PC-9 (cell line): ENCODE results near the gene PDLIM7. TPM values are rescaled to one million over a fixed set of nuclear protein-coding genes. Genes with fewer than 3 reads are reported as not detected.

Experiments
- BruUV-seq: library from RNA; stranded (reverse); fragments of 400-500 nt; replicated peaks from 2 replicates; lab custom pipeline; 2021; lab: Mats Ljungman, UMichigan
- CTCF ChIA-PET: fragments of 300-600 bp; sonication (Branson Sonifier 250); formaldehyde crosslinking; loops from one replicate; lab custom pipeline; 2022; ENCODE audit warnings: antibody characterized with exemption; lab: Charles Lee
- POLR2A ChIA-PET: fragments of 300-600 bp; sonication (Branson Sonifier 250); formaldehyde crosslinking; loops from one replicate; lab custom pipeline; 2022; ENCODE audit warnings: antibody characterized with exemption; ENCODE audit not compliant: unreplicated experiment; lab: Charles Lee
- DNase-seq, 2 experiments: peaks; one replicate each; pipeline versions ENCODE4 v3.0.0 to v3.0.0-alpha.2; 2015 to 2022; ENCODE audit warnings: mixed read lengths in 1 of 2
- H2AFZ ChIP-seq: fragments of 200-600 bp; sonication (generic); 2 replicates; pipeline ENCODE4 v1.8.1; 2017; ENCODE audit warnings: antibody characterized with exemption
- H3F3A ChIP-seq: fragments of 200-600 bp; sonication (generic); 2 replicates; pipeline ENCODE4 v1.8.1; 2017; ENCODE audit warnings: antibody characterized with exemption, mild to moderate bottlenecking, low read depth; ENCODE audit not compliant: insufficient read depth
- H3K27ac ChIP-seq: fragments of 200-600 bp; sonication (generic); 2 replicates; pipeline ENCODE4 v1.6.1; 2016; ENCODE audit warnings: mixed run types
- H3K27me3 ChIP-seq: fragments of 200-600 bp; sonication (generic); 2 replicates; pipeline ENCODE4 v1.6.1; 2016; ENCODE audit warnings: low read depth, mixed run types; ENCODE audit not compliant: insufficient read depth
- H3K36me3 ChIP-seq: fragments of 200-600 bp; sonication (generic); 2 replicates; pipeline ENCODE4 v1.6.1; 2016; ENCODE audit warnings: low read depth, mixed run types
- H3K4me1 ChIP-seq: fragments of 200-600 bp; sonication (generic); replicated peaks from 2 replicates; pipeline ENCODE4 v1.6.1; 2016; ENCODE audit warnings: mixed run types; ENCODE audit not compliant: insufficient read depth
- H3K4me2 ChIP-seq: fragments of 200-600 bp; sonication (generic); 2 replicates; pipeline ENCODE4 v1.6.1; 2017; ENCODE audit warnings: mixed run types
- H3K4me3 ChIP-seq: fragments of 200-600 bp; sonication (generic); 2 replicates; pipeline ENCODE4 v1.6.1; 2016; ENCODE audit warnings: mixed run types
- H3K79me2 ChIP-seq: fragments of 200-600 bp; sonication (generic); 2 replicates; pipeline ENCODE4 v1.6.1; 2017; ENCODE audit warnings: low read depth, mixed run types
- H3K9me2 ChIP-seq: fragments of 200-600 bp; sonication (generic); 2 replicates; pipeline ENCODE4 v1.8.1; 2017; ENCODE audit warnings: mild to moderate bottlenecking; ENCODE audit not compliant: insufficient read depth
- H3K9me3 ChIP-seq: fragments of 200-600 bp; sonication (generic); 2 replicates; pipeline ENCODE4 v1.8.1; 2016; ENCODE audit warnings: low read depth; ENCODE audit not compliant: insufficient read depth
- H4K20me1 ChIP-seq: fragments of 200-600 bp; sonication (generic); 2 replicates; pipeline ENCODE4 v1.8.1; 2017; ENCODE audit not compliant: insufficient read depth
- CTCF ChIP-seq: fragments of 200-600 bp; sonication (generic); conservative IDR thresholded peaks from 2 replicates; pipeline ENCODE4 v1.6.1; 2017; ENCODE audit warnings: mixed run types, antibody characterized with exemption, mild to moderate bottlenecking, moderate library complexity
- EZH2 ChIP-seq: fragments of 200-600 bp; sonication (generic); IDR thresholded peaks from 2 replicates; pipeline ENCODE4 v1.8.0; 2017; ENCODE audit warnings: antibody characterized with exemption, low read depth
- intact Hi-C: fragments of 100-400 bp; cut with micrococcal nuclease; formaldehyde crosslinking; loops from one replicate; pipeline ENCODE4 v1.10.0; 2022; ENCODE audit not compliant: unreplicated experiment
- total RNA-seq: library from RNA; stranded (reverse); gene quantifications from 2 replicates; pipeline ENCODE4 v1.2.3, GENCODE V29; 2021

PDLIM7 gene
- total RNA-seq, 1 experiment from 2014 or later = 167 TPM

DNA sequence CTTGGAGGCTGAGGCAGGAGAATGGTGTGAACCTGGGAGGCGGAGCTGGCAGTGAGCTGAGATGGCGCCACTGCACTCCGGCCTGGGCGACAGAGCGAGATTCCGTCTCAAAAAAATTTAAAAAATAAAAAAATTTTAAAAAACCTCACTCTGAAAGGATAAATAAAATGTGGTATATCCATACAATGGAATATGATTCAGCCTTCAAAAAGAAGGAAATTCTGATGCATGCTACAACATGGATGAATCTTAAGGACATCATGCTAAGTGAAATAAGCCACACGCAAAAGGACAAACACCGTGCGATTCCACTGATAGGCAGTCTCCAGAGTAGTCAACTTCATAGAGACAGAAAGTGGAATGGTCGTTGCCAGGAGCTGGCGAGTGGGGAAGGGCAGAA is 32.4 kb downstream of the PDLIM7 start:
- no peaks in the 10 kb centered on the region for H3K9me3 ChIP-seq
- intact Hi-C loops = no loop called here
- no peaks in the 10 kb centered on the region for H3K27me3 ChIP-seq
- H3K4me3 ChIP-seq = no peak overlapping the region
- peaks cover 21% of the 10 kb centered on the region for H3F3A ChIP-seq
- POLR2A ChIA-PET = no interaction called here
- DNase-seq = no peak
- no peaks in the 10 kb centered on the region for H3K9me2 ChIP-seq
- H2AFZ ChIP-seq = no peak overlapping the region
- no peaks in the 10 kb centered on the region; the same call in 1 of the 2 replicates for H3K4me1 ChIP-seq
- CTCF ChIA-PET = no interaction called here
- H3K36me3 ChIP-seq = peaks cover 4% of the 10 kb centered on the region; the same call in 1 of the 2 replicates
- H4K20me1 ChIP-seq = peaks cover 19% of the 10 kb centered on the region
- H3K79me2 ChIP-seq = no peaks in the 10 kb centered on the region
- BruUV-seq = no TSS peak
- TF ChIP-seq CTCF (no peak), EZH2 (no peak)
- no peak overlapping the region for H3K27ac ChIP-seq
- H3K4me2 ChIP-seq = no peak overlapping the region

DNA sequence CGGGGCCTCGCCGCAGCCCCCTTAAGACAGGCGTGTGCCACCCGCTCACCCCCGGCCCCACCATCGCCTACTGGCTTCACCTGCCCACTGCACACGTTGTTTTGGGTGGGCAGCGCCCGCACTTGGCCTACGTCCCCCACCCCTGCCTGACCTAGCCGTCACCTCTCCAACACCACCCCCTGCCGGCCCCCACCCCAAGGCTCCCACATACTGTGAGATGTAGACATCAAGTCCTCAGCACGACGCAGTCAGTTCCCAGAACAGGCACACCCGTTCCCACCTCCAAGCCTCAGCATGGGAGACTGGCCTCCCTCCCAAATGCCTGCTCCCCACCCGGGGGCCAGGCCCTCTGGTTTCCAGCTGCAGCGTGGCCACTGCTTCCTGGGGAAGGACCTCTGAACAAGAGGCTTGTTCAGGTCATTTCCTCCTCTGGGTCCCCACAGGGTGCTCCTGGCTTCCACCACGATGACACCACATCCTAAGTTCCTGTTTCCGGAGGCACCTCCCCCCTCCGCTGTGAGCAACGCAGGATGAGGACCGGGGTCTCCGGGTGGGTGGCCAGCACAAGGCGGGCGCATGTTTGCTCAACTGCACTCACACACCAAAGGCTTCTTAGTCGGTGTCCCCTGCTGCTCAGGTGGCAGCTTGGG is 35.3 kb downstream of the PDLIM7 start:
- POLR2A ChIA-PET = no interaction called here
- Histone ChIP-seq H3K27ac (no peak overlapping the region), H3K4me3 (no peak overlapping the region), H3K4me1 (no peaks in the 10 kb centered on the region), H4K20me1 (peaks cover 13% of the 10 kb centered on the region), H3K4me2 (no peak overlapping the region), H3K9me3 (no peaks in the 10 kb centered on the region), H3F3A (peaks cover 13% of the 10 kb centered on the region; the same call in 1 of the 2 replicates), H3K79me2 (no peaks in the 10 kb centered on the region), H3K27me3 (no peaks in the 10 kb centered on the region), H3K36me3 (peaks cover 4% of the 10 kb centered on the region; the same call in 1 of the 2 replicates), H3K9me2 (no peaks in the 10 kb centered on the region), H2AFZ (no peak overlapping the region)
- no TSS peak for BruUV-seq
- CTCF ChIA-PET = no interaction called here
- DNase-seq = no peak
- intact Hi-C loops = no loop called here
- no peak for TF ChIP-seq CTCF
- TF ChIP-seq EZH2 = no peak

DNA sequence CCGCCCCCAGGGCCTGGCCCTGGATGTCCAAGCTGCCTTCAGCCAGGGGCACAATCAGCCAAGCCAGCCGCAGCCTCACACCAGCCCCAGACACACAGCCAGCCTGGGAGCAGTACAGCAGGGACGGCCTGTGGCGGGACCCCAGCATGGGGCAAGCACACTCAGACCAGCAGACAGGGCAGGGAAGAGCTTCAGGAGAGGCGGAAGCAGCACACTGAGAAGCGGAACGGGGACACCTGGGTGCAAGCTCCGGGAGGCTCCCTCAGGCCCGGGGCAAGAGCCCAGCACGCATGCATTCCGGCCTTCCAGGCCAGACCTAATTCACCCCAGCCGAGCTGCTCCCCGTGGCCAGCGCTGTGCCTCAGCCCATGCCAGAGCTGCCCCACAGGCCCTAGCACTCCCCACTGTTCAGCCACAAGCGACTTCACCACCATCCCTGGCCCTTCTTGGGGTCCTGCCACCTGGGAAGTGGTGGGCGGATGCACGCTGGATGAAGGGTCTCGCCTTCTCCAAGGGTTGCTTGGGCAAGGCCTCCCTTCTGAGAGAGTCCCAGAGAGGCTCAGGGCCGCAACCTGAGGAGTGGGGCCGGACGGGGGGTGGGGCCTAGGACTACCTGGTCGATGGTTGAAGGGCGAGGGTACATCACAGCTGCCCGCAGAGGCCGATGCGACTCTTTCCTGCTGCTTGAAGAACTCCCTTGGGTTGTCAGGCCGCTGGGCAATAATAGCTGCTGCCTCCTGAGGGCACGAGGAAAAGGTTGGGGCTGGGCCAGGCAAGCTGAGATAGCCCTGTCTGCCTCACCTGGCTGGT is 37.4 kb downstream of the PDLIM7 start:
- H3K36me3 ChIP-seq = no peaks in the 10 kb centered on the region; the same call in 1 of the 2 replicates
- intact Hi-C loops = no loop called here
- POLR2A ChIA-PET = interaction anchor here (0.8 kb wide), 1 partner anchor 34 kb away, joined by 3 read pairs; no protein-coding TSS in a partner anchor

More for the DNA sequence above, 37.4 kb downstream of the PDLIM7 start:
- H2AFZ ChIP-seq = no peak overlapping the region
- H3K27ac ChIP-seq = no peak overlapping the region
- no TSS peak for BruUV-seq
- TF ChIP-seq CTCF (no peak), EZH2 (no peak)
- CTCF ChIA-PET = no interaction called here
- no peaks in the 10 kb centered on the region for H3K9me2 ChIP-seq
- H4K20me1 ChIP-seq = peaks cover 19% of the 10 kb centered on the region
- no peak overlapping the region for H3K4me3 ChIP-seq
- no peaks in the 10 kb centered on the region for H3K27me3 ChIP-seq
- no peaks in the 10 kb centered on the region for H3K4me1 ChIP-seq
- no peak for DNase-seq
- H3K4me2 ChIP-seq = no peak overlapping the region
- H3K9me3 ChIP-seq = no peaks in the 10 kb centered on the region
- H3F3A ChIP-seq = peaks cover 19% of the 10 kb centered on the region; the same call in 1 of the 2 replicates
- H3K79me2 ChIP-seq = no peaks in the 10 kb centered on the region
